ENCODE data around the gene PTPRT.

Gene PTPRT

GRCh38 chr20:42378826-42379225 lies 810.9 kb downstream of the PTPRT start:
- no peaks in the 10 kb centered on the region for H3K27me3 ChIP-seq (ENCODE audit: control insufficient read depth, insufficient read depth, low read length)
- H3K4me1 ChIP-seq (ENCODE audit: control insufficient read depth, insufficient read depth, low read length) = no peaks in the 10 kb centered on the region
- no peak overlapping the region for H3K4me3 ChIP-seq (ENCODE audit: low read length)
- H3K9me3 ChIP-seq (ENCODE audit: control insufficient read depth, low read length) = no peaks in the 10 kb centered on the region
- no peaks in the 10 kb centered on the region for H3K36me3 ChIP-seq (ENCODE audit: control insufficient read depth, insufficient read depth, low read length)
- no peak overlapping the region for H3K9ac ChIP-seq (ENCODE audit: low read length)

GRCh38 chr20:42376131-42376530 lies 813.6 kb downstream of the PTPRT start:
- H3K36me3 ChIP-seq (ENCODE audit: control insufficient read depth, insufficient read depth, low read length) = no peaks in the 10 kb centered on the region
- H3K27me3 ChIP-seq (ENCODE audit: control insufficient read depth, insufficient read depth, low read length) = no peaks in the 10 kb centered on the region
- no peaks in the 10 kb centered on the region for H3K9me3 ChIP-seq (ENCODE audit: control insufficient read depth, low read length)
- no peaks in the 10 kb centered on the region for H3K4me1 ChIP-seq (ENCODE audit: control insufficient read depth, insufficient read depth, low read length)
- H3K4me3 ChIP-seq (ENCODE audit: low read length) = no peak overlapping the region
- H3K9ac ChIP-seq (ENCODE audit: low read length) = no peak overlapping the region

GRCh38 chr20:42373049-42373448 lies 816.7 kb downstream of the PTPRT start:
- Histone ChIP-seq H3K9ac (ENCODE audit: low read length) (no peak overlapping the region), H3K9me3 (ENCODE audit: control insufficient read depth, low read length) (no peaks in the 10 kb centered on the region), H3K4me3 (ENCODE audit: low read length) (no peak overlapping the region), H3K4me1 (ENCODE audit: control insufficient read depth, insufficient read depth, low read length) (no peaks in the 10 kb centered on the region), H3K36me3 (ENCODE audit: control insufficient read depth, insufficient read depth, low read length) (no peaks in the 10 kb centered on the region), H3K27me3 (ENCODE audit: control insufficient read depth, insufficient read depth, low read length) (no peaks in the 10 kb centered on the region)

GRCh38 chr20:42370075-42370474 lies 819.6 kb downstream of the PTPRT start:
- H3K9ac ChIP-seq (ENCODE audit: low read length) = no peak overlapping the region
- no peak overlapping the region for H3K4me3 ChIP-seq (ENCODE audit: low read length)
- H3K4me1 ChIP-seq (ENCODE audit: control insufficient read depth, insufficient read depth, low read length) = no peaks in the 10 kb centered on the region
- H3K27me3 ChIP-seq (ENCODE audit: control insufficient read depth, insufficient read depth, low read length) = no peaks in the 10 kb centered on the region
- no peaks in the 10 kb centered on the region for H3K9me3 ChIP-seq (ENCODE audit: control insufficient read depth, low read length)
- H3K36me3 ChIP-seq (ENCODE audit: control insufficient read depth, insufficient read depth, low read length) = no peaks in the 10 kb centered on the region

GRCh38 chr20:42368910-42369309 lies 820.8 kb downstream of the PTPRT start:
- Histone ChIP-seq H3K4me3 (ENCODE audit: low read length) (no peak overlapping the region), H3K9me3 (ENCODE audit: control insufficient read depth, low read length) (no peaks in the 10 kb centered on the region), H3K27me3 (ENCODE audit: control insufficient read depth, insufficient read depth, low read length) (no peaks in the 10 kb centered on the region), H3K9ac (ENCODE audit: low read length) (no peak overlapping the region), H3K4me1 (ENCODE audit: control insufficient read depth, insufficient read depth, low read length) (no peaks in the 10 kb centered on the region), H3K36me3 (ENCODE audit: control insufficient read depth, insufficient read depth, low read length) (no peaks in the 10 kb centered on the region)

- Histone ChIP-seq H3K4me1 (ENCODE audit: control insufficient read depth, insufficient read depth, low read length) (no peaks in the 10 kb centered on the region), H3K27me3 (ENCODE audit: control insufficient read depth, insufficient read depth, low read length) (no peaks in the 10 kb centered on the region), H3K9me3 (ENCODE audit: control insufficient read depth, low read length) (no peaks in the 10 kb centered on the region), H3K36me3 (ENCODE audit: control insufficient read depth, insufficient read depth, low read length) (no peaks in the 10 kb centered on the region), H3K4me3 (ENCODE audit: low read length) (no peak overlapping the region), H3K9ac (ENCODE audit: low read length) (no peak overlapping the region)
Observed at GRCh38 chr20:42366626-42367025, 823.1 kb downstream of the PTPRT start.

- Histone ChIP-seq H3K9ac (ENCODE audit: low read length) (no peak overlapping the region), H3K4me1 (ENCODE audit: control insufficient read depth, insufficient read depth, low read length) (no peaks in the 10 kb centered on the region), H3K9me3 (ENCODE audit: control insufficient read depth, low read length) (no peaks in the 10 kb centered on the region), H3K4me3 (ENCODE audit: low read length) (no peak overlapping the region), H3K36me3 (ENCODE audit: control insufficient read depth, insufficient read depth, low read length) (no peaks in the 10 kb centered on the region), H3K27me3 (ENCODE audit: control insufficient read depth, insufficient read depth, low read length) (no peaks in the 10 kb centered on the region)
Observed at GRCh38 chr20:42364446-42364845, 825.3 kb downstream of the PTPRT start.

DNA sequence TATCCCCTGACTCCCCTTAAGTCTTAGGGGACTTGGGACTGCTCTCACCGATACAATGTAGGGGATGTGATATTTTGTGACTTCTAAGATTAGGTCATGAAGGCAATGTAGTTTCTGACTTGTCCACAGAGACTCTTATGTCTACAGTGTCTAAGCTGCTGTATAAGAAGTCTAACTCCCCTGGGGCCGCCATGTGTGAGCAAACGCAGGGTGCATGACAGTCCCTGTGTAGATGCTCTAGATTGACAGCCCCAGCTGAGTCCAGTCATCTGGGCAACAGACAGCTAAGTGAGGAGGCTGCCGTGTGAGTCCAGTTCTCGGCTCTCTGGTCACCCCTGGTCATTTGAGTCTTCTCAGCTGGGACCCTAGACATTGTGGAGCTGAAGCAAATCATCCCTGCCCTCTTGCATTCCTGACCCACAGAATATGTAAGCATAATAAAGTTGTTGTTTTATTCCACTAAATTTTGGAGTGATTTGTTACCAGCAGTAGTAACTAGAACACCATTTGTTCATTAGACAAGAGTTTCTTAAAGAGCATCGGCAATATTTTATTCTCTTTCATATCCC lies 828.2 kb downstream of the PTPRT start:
- no peak overlapping the region for H3K4me3 ChIP-seq (ENCODE audit: low read length)
- H3K36me3 ChIP-seq (ENCODE audit: control insufficient read depth, insufficient read depth, low read length) = no peaks in the 10 kb centered on the region

GRCh38 chr20:42360621-42361020 lies 829.1 kb downstream of the PTPRT start:
- H3K4me1 ChIP-seq (ENCODE audit: control insufficient read depth, insufficient read depth, low read length) = no peaks in the 10 kb centered on the region

More for the DNA sequence above, 828.2 kb downstream of the PTPRT start:
- Histone ChIP-seq H3K27me3 (ENCODE audit: control insufficient read depth, insufficient read depth, low read length) (no peaks in the 10 kb centered on the region), H3K4me1 (ENCODE audit: control insufficient read depth, insufficient read depth, low read length) (no peaks in the 10 kb centered on the region), H3K9me3 (ENCODE audit: control insufficient read depth, low read length) (no peaks in the 10 kb centered on the region), H3K9ac (ENCODE audit: low read length) (no peak overlapping the region)

GRCh38 chr20:42359617-42360016 lies 830.1 kb downstream of the PTPRT start:
- H3K27me3 ChIP-seq (ENCODE audit: control insufficient read depth, insufficient read depth, low read length) = no peaks in the 10 kb centered on the region
- no peak overlapping the region for H3K9ac ChIP-seq (ENCODE audit: low read length)
- no peaks in the 10 kb centered on the region for H3K9me3 ChIP-seq (ENCODE audit: control insufficient read depth, low read length)
- no peaks in the 10 kb centered on the region for H3K4me1 ChIP-seq (ENCODE audit: control insufficient read depth, insufficient read depth, low read length)
- no peak overlapping the region for H3K4me3 ChIP-seq (ENCODE audit: low read length)
- no peaks in the 10 kb centered on the region for H3K36me3 ChIP-seq (ENCODE audit: control insufficient read depth, insufficient read depth, low read length)

More at GRCh38 chr20:42360621-42361020, 829.1 kb downstream of the PTPRT start:
- no peaks in the 10 kb centered on the region for H3K36me3 ChIP-seq (ENCODE audit: control insufficient read depth, insufficient read depth, low read length)
- H3K4me3 ChIP-seq (ENCODE audit: low read length) = no peak overlapping the region
- H3K9me3 ChIP-seq (ENCODE audit: control insufficient read depth, low read length) = no peaks in the 10 kb centered on the region
- H3K27me3 ChIP-seq (ENCODE audit: control insufficient read depth, insufficient read depth, low read length) = no peaks in the 10 kb centered on the region
- no peak overlapping the region for H3K9ac ChIP-seq (ENCODE audit: low read length)

DNA sequence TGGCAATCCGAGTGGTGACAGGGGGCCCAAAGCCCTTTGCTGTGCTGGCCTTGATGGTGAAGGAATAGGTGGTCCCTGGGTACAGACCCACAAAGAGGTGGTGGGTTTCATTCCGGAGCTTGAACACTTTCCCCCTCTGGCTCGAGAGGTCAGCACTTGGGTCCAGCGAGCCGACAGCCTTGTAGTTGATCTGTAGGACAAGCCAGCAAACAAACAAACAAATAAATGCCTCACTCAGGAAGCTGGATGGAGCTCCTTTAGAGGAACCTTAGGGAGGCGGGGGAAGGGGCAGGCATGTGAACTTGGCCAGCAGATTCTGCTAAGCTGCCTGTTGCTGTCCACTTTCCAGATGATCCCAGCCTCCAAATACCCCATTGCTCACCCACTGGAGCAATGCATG lies 837.6 kb downstream of the PTPRT start:
- Histone ChIP-seq H3K36me3 (ENCODE audit: control insufficient read depth, insufficient read depth, low read length) (no peaks in the 10 kb centered on the region), H3K9ac (ENCODE audit: low read length) (no peak overlapping the region), H3K4me3 (ENCODE audit: low read length) (no peak overlapping the region), H3K27me3 (ENCODE audit: control insufficient read depth, insufficient read depth, low read length) (no peaks in the 10 kb centered on the region), H3K4me1 (ENCODE audit: control insufficient read depth, insufficient read depth, low read length) (no peaks in the 10 kb centered on the region), H3K9me3 (ENCODE audit: control insufficient read depth, low read length) (no peaks in the 10 kb centered on the region)

GRCh38 chr20:42350521-42350920 lies 839.2 kb downstream of the PTPRT start:
- H3K27me3 ChIP-seq (ENCODE audit: control insufficient read depth, insufficient read depth, low read length) = no peaks in the 10 kb centered on the region
- H3K4me3 ChIP-seq (ENCODE audit: low read length) = no peak overlapping the region
- no peak overlapping the region for H3K9ac ChIP-seq (ENCODE audit: low read length)
- H3K9me3 ChIP-seq (ENCODE audit: control insufficient read depth, low read length) = no peaks in the 10 kb centered on the region
- H3K4me1 ChIP-seq (ENCODE audit: control insufficient read depth, insufficient read depth, low read length) = no peaks in the 10 kb centered on the region
- H3K36me3 ChIP-seq (ENCODE audit: control insufficient read depth, insufficient read depth, low read length) = no peaks in the 10 kb centered on the region
